Nephron (organoid): ENCODE results near the gene RBM46.
A peak's percentile ranks its signal among the peaks of the same experiment; 100 is the strongest.

Experiments
- H3K27ac Mint-ChIP-seq, 3 experiments: 2 replicates each; pipeline ENCODE4 v1.8.0; 2020; ENCODE audit warnings: mixed read lengths in 3 of 3, mild to moderate bottlenecking in 2 of 3, moderate library complexity in 1 of 3
- H3K27me3 Mint-ChIP-seq: 2 replicates; pipeline ENCODE4 v1.8.0; 2021; ENCODE audit warnings: low read depth, mild to moderate bottlenecking, moderate library complexity, mixed read lengths
- H3K36me3 Mint-ChIP-seq: 2 replicates; pipeline ENCODE4 v1.8.0; 2020; ENCODE audit warnings: low read depth, mixed read lengths
- H3K4me1 Mint-ChIP-seq: 2 replicates; pipeline ENCODE4 v1.8.0; 2020; ENCODE audit warnings: mixed read lengths
- H3K4me3 Mint-ChIP-seq, 3 experiments: 2 replicates each; pipeline ENCODE4 v1.8.0; 2020; ENCODE audit warnings: mild to moderate bottlenecking in 3 of 3, mixed read lengths in 3 of 3, moderate library complexity in 2 of 3
- H3K9me3 Mint-ChIP-seq: 2 replicates; pipeline ENCODE4 v1.8.0; 2020; ENCODE audit warnings: mixed read lengths
- CTCF ChIP-seq, 3 experiments: fragments of 200-600 bp; sonication (generic); IDR thresholded peaks; one replicate each; pipeline ENCODE4 v1.5.0; 2021; ENCODE audit warnings: antibody characterized with exemption in 3 of 3; ENCODE audit not compliant: unreplicated experiment in 3 of 3

RBM46 gene

GRCh38 chr4:154838155-154838554 is 57.1 kb downstream of the RBM46 start:
- Mint-ChIP-seq H3K4me3 (no peak overlapping the region), H3K27ac (no peak overlapping the region), H3K36me3 (no peaks in the 10 kb centered on the region), H3K9me3 (peaks cover 13% of the 10 kb centered on the region), H3K27me3 (no peaks in the 10 kb centered on the region), H3K4me1 (no peaks in the 10 kb centered on the region)
- TF ChIP-seq CTCF (IDR thresholded peaks at IDR 0.05; ENCODE audit: unreplicated experiment in 3 of 3): no peak

- no peaks in the 10 kb centered on the region for H3K36me3 Mint-ChIP-seq
- peaks cover 13% of the 10 kb centered on the region for H3K9me3 Mint-ChIP-seq
- no peak for TF ChIP-seq CTCF (IDR thresholded peaks at IDR 0.05; ENCODE audit: unreplicated experiment in 3 of 3)
- no peaks in the 10 kb centered on the region for H3K4me1 Mint-ChIP-seq
- no peaks in the 10 kb centered on the region for H3K27me3 Mint-ChIP-seq
- no peak overlapping the region for H3K4me3 Mint-ChIP-seq
- H3K27ac Mint-ChIP-seq: no peak overlapping the region
These were observed 57.6 kb downstream of the RBM46 start for GRCh38 chr4:154838694-154839093.

- no peaks in the 10 kb centered on the region for H3K27me3 Mint-ChIP-seq
- no peaks in the 10 kb centered on the region for H3K4me1 Mint-ChIP-seq
- H3K4me3 Mint-ChIP-seq: no peak overlapping the region
- H3K9me3 Mint-ChIP-seq: no peaks in the 10 kb centered on the region
- no peaks in the 10 kb centered on the region for H3K36me3 Mint-ChIP-seq
- TF ChIP-seq CTCF (IDR thresholded peaks at IDR 0.05; ENCODE audit: unreplicated experiment in 3 of 3): peak; percentile 28 to 47 (median 40)
- H3K27ac Mint-ChIP-seq: no peak overlapping the region
These were observed 73.3 kb downstream of the RBM46 start for GRCh38 chr4:154854362-154854761.

GRCh38 chr4:154858166-154858565 is 77.1 kb downstream of the RBM46 start:
- no peaks in the 10 kb centered on the region for H3K27me3 Mint-ChIP-seq
- no peak overlapping the region for H3K27ac Mint-ChIP-seq
- no peaks in the 10 kb centered on the region for H3K4me1 Mint-ChIP-seq
- H3K36me3 Mint-ChIP-seq: no peaks in the 10 kb centered on the region
- no peak for TF ChIP-seq CTCF (IDR thresholded peaks at IDR 0.05; ENCODE audit: unreplicated experiment in 3 of 3)
- H3K9me3 Mint-ChIP-seq: peaks cover under 1% of the 10 kb centered on the region
- no peak overlapping the region for H3K4me3 Mint-ChIP-seq

- Mint-ChIP-seq H3K4me1 (no peaks in the 10 kb centered on the region), H3K9me3 (peaks cover 16% of the 10 kb centered on the region), H3K36me3 (no peaks in the 10 kb centered on the region), H3K27ac (no peak overlapping the region), H3K4me3 (no peak overlapping the region), H3K27me3 (no peaks in the 10 kb centered on the region)
- no peak for TF ChIP-seq CTCF (IDR thresholded peaks at IDR 0.05; ENCODE audit: unreplicated experiment in 3 of 3)
These were observed 87.5 kb downstream of the RBM46 start for GRCh38 chr4:154868414-154869194.

GRCh38 chr4:154869301-154869700 is 88.2 kb downstream of the RBM46 start:
- H3K4me3 Mint-ChIP-seq: no peak overlapping the region
- no peaks in the 10 kb centered on the region for H3K27me3 Mint-ChIP-seq
- peaks cover 17% of the 10 kb centered on the region for H3K9me3 Mint-ChIP-seq
- H3K36me3 Mint-ChIP-seq: no peaks in the 10 kb centered on the region
- no peak overlapping the region for H3K27ac Mint-ChIP-seq
- TF ChIP-seq CTCF (IDR thresholded peaks at IDR 0.05; ENCODE audit: unreplicated experiment in 3 of 3): no peak
- H3K4me1 Mint-ChIP-seq: no peaks in the 10 kb centered on the region
